Peyer's patch (tissue), 4 donors: ENCODE results near the gene GKN2. TPM values are rescaled to one million over a fixed set of nuclear protein-coding genes. Genes with fewer than 3 reads are reported as not detected.

Source experiments
- DNase-seq, 3 donors: peaks; one replicate each; pipeline ENCODE4 v3.0.0-alpha.2; 2017 to 2019
- H3K27ac ChIP-seq, 4 donors: fragments of 200-600 bp; sonication (generic); one replicate each; pipeline ENCODE4 v1.5.1; 2016 to 2019
- H3K27me3 ChIP-seq, 2 donors: fragments of 200-600 bp; sonication (generic); one replicate each; pipeline ENCODE4 v1.5.1; 2019
- H3K36me3 ChIP-seq, 3 donors: fragments of 200-600 bp; sonication (generic); one replicate each; pipeline ENCODE4 v1.5.1; 2016 to 2019
- H3K4me1 ChIP-seq, 4 donors: fragments of 200-600 bp; sonication (generic); one replicate each; pipeline ENCODE4 v1.5.1; 2016 to 2019
- H3K4me3 ChIP-seq, 4 donors: fragments of 200-600 bp; sonication (generic); 1 replicate in 3 of 4; 2 replicates in 1 of 4; pipeline ENCODE4 v1.5.1; 2016 to 2019; ENCODE audit warnings: mild to moderate bottlenecking in 1 of 4
- H3K9me3 ChIP-seq, 4 donors: fragments of 200-600 bp; sonication (generic); one replicate each; pipeline ENCODE4 v1.5.1; 2016 to 2019; ENCODE audit warnings: mild to moderate bottlenecking in 1 of 4
- CTCF ChIP-seq, 6 experiments: fragments of 450-650 bp in 4 of 6; fragments of 200-600 bp in 2 of 6; sonication (generic) in 1 of 6; IDR thresholded peaks; one replicate each; pipeline ENCODE4 v1.5.1; 2017 to 2019; ENCODE audit warnings: antibody characterized with exemption in 6 of 6, mild to moderate bottlenecking in 3 of 6, moderate library complexity in 1 of 6
- POLR2A ChIP-seq, 2 donors: fragments of 450-650 bp; IDR thresholded peaks; one replicate each; pipeline ENCODE4 v1.5.1; 2017; ENCODE audit warnings: antibody characterized with exemption in 2 of 2, mild to moderate bottlenecking in 2 of 2, moderate library complexity in 2 of 2
- total RNA-seq, 4 donors: library from RNA; depleted of rRNA; stranded (reverse); fragments of >200 nt; gene quantifications; one replicate each; pipeline ENCODE4 v1.1.0, GENCODE V29; 2016

Gene GKN2
- total RNA-seq = not detected

- Histone ChIP-seq H3K27me3 (no peaks in the 10 kb centered on the region), H3K9me3 (no peaks in the 10 kb centered on the region), H3K4me1 (no peaks in the 10 kb centered on the region), H3K27ac (no peak within 1 kb of the TSS), H3K36me3 (no peaks in the 10 kb centered on the region), H3K4me3 (no peak within 1 kb of the TSS)
- no peak for DNase-seq
- TF ChIP-seq CTCF (IDR thresholded peaks at IDR 0.05) (no peak), POLR2A (IDR thresholded peaks at IDR 0.05) (no peak)
These were observed at the start of gene GKN2 for GRCh38 chr2:68952887-68953521. Gene GKN2 (minus strand): TSS chr2:68952893. CDS start chr2:68952861, 32 bp downstream.

- no peak for DNase-seq
- no peaks in the 10 kb centered on the region for H3K36me3 ChIP-seq
These were observed 49.2 kb upstream of the GKN2 start for GRCh38 chr2:69001879-69002278.

GRCh38 chr2:68997401-68997800 lies 44.7 kb upstream of the GKN2 start:
- Histone ChIP-seq H3K9me3 (no peaks in the 10 kb centered on the region), H3K36me3 (no peaks in the 10 kb centered on the region), H3K4me1 (no peaks in the 10 kb centered on the region), H3K27me3 (no peaks in the 10 kb centered on the region), H3K4me3 (no peak overlapping the region), H3K27ac (no peak overlapping the region)
- no peak for DNase-seq
- no peak for TF ChIP-seq CTCF (IDR thresholded peaks at IDR 0.05)
- TF ChIP-seq POLR2A (IDR thresholded peaks at IDR 0.05) = no peak

More at GRCh38 chr2:69001879-69002278, 49.2 kb upstream of the GKN2 start:
- H3K27me3 ChIP-seq = no peaks in the 10 kb centered on the region
- TF ChIP-seq POLR2A (IDR thresholded peaks at IDR 0.05) (no peak), CTCF (IDR thresholded peaks at IDR 0.05) (no peak)
- H3K9me3 ChIP-seq = no peaks in the 10 kb centered on the region
- no peak overlapping the region for H3K27ac ChIP-seq
- no peak overlapping the region for H3K4me3 ChIP-seq
- H3K4me1 ChIP-seq = no peaks in the 10 kb centered on the region

- H3K36me3 ChIP-seq = no peaks in the 10 kb centered on the region
- H3K4me1 ChIP-seq = no peaks in the 10 kb centered on the region
- no peaks in the 10 kb centered on the region for H3K27me3 ChIP-seq
- H3K9me3 ChIP-seq = no peaks in the 10 kb centered on the region
- H3K27ac ChIP-seq = no peak overlapping the region
- TF ChIP-seq CTCF (IDR thresholded peaks at IDR 0.05) = no peak
- no peak for TF ChIP-seq POLR2A (IDR thresholded peaks at IDR 0.05)
- DNase-seq = no peak
- H3K4me3 ChIP-seq = no peak overlapping the region
These were observed 43.2 kb upstream of the GKN2 start for GRCh38 chr2:68995916-68996315.

- Histone ChIP-seq H3K9me3 (no peaks in the 10 kb centered on the region), H3K36me3 (no peaks in the 10 kb centered on the region), H3K4me1 (no peaks in the 10 kb centered on the region), H3K27me3 (no peaks in the 10 kb centered on the region), H3K4me3 (no peak overlapping the region), H3K27ac (no peak overlapping the region)
- TF ChIP-seq CTCF (IDR thresholded peaks at IDR 0.05) = no peak
- TF ChIP-seq POLR2A (IDR thresholded peaks at IDR 0.05) = no peak
- DNase-seq = no peak
These were observed 42.2 kb upstream of the GKN2 start for GRCh38 chr2:68994864-68995263.

GRCh38 chr2:68993660-68994059 lies 41.0 kb upstream of the GKN2 start:
- no peaks in the 10 kb centered on the region for H3K27me3 ChIP-seq
- H3K4me1 ChIP-seq = no peaks in the 10 kb centered on the region
- no peak for DNase-seq
- no peak overlapping the region for H3K27ac ChIP-seq
- no peak overlapping the region for H3K4me3 ChIP-seq
- no peaks in the 10 kb centered on the region for H3K36me3 ChIP-seq
- TF ChIP-seq POLR2A (IDR thresholded peaks at IDR 0.05) (no peak), CTCF (IDR thresholded peaks at IDR 0.05) (no peak)
- H3K9me3 ChIP-seq = no peaks in the 10 kb centered on the region
